Suprapubic skin (tissue), 4 donors: Measurements from ENCODE around the gene MYO1C. TPM values are rescaled to one million over a fixed set of nuclear protein-coding genes. Genes with fewer than 3 reads are reported as not detected.
A peak's percentile ranks its signal among the peaks of the same experiment; 100 is the strongest.

ENCODE experiments used
- DNase-seq, 2 donors: peaks; one replicate each; pipeline ENCODE4 v3.0.0-alpha.2; 2019; ENCODE audit warnings: low spot score in 2 of 2
- H3K27ac ChIP-seq: fragments of 200-600 bp; sonication (generic); one replicate; pipeline ENCODE4 v1.5.1; 2019
- H3K27me3 ChIP-seq: fragments of 200-600 bp; sonication (generic); one replicate; pipeline ENCODE4 v1.5.1; 2019
- H3K36me3 ChIP-seq: fragments of 200-600 bp; sonication (generic); one replicate; pipeline ENCODE4 v1.5.1; 2019
- H3K4me1 ChIP-seq: fragments of 200-600 bp; sonication (generic); one replicate; pipeline ENCODE4 v1.5.1; 2019
- H3K4me3 ChIP-seq: fragments of 200-600 bp; sonication (generic); one replicate; pipeline ENCODE4 v1.5.1; 2019; ENCODE audit warnings: mild to moderate bottlenecking
- H3K9me3 ChIP-seq: fragments of 200-600 bp; sonication (generic); one replicate; pipeline ENCODE4 v1.5.1; 2019
- EP300 ChIP-seq: sonication (generic); formaldehyde crosslinking; IDR thresholded peaks from one replicate; pipeline ENCODE4 v1.6.1; 2017; ENCODE audit warnings: antibody characterized with exemption
- POLR2A ChIP-seq, 2 donors: fragments of 450-650 bp; IDR thresholded peaks; one replicate each; pipeline ENCODE4 v1.6.1; 2017; ENCODE audit warnings: antibody characterized with exemption in 2 of 2, mild to moderate bottlenecking in 2 of 2, moderate library complexity in 2 of 2
- POLR2AphosphoS5 ChIP-seq, 3 donors: sonication (generic); formaldehyde crosslinking; IDR thresholded peaks; one replicate each; pipeline ENCODE4 v1.6.1; 2017; ENCODE audit warnings: antibody characterized with exemption in 3 of 3
- WGBS: methylation state at CpG from one replicate; pipeline ENCODE4 v1.1.5; 2018; 5-methylcytosine and 5-hydroxymethylcytosine counted together
- total RNA-seq, 4 donors: library from RNA; depleted of rRNA; stranded (reverse); fragments of >200 nt; gene quantifications; one replicate each; pipeline ENCODE4 v1.1.0, GENCODE V29; 2016
- TF ChIP-seq, protein P1 (sequence below), 2 donors: fragments of 200-600 bp in 1 of 2; fragments of 450-650 bp in 1 of 2; sonication (generic) in 1 of 2; IDR thresholded peaks; one replicate each; pipeline ENCODE4 v1.5.1; 2016 to 2019; ENCODE audit warnings: antibody characterized with exemption in 2 of 2, mild to moderate bottlenecking in 1 of 2, moderate library complexity in 1 of 2

The MYO1C gene
- total RNA-seq, 4 donors from 2014 or later = 74.9 to 116 (median 103) TPM

DNA sequence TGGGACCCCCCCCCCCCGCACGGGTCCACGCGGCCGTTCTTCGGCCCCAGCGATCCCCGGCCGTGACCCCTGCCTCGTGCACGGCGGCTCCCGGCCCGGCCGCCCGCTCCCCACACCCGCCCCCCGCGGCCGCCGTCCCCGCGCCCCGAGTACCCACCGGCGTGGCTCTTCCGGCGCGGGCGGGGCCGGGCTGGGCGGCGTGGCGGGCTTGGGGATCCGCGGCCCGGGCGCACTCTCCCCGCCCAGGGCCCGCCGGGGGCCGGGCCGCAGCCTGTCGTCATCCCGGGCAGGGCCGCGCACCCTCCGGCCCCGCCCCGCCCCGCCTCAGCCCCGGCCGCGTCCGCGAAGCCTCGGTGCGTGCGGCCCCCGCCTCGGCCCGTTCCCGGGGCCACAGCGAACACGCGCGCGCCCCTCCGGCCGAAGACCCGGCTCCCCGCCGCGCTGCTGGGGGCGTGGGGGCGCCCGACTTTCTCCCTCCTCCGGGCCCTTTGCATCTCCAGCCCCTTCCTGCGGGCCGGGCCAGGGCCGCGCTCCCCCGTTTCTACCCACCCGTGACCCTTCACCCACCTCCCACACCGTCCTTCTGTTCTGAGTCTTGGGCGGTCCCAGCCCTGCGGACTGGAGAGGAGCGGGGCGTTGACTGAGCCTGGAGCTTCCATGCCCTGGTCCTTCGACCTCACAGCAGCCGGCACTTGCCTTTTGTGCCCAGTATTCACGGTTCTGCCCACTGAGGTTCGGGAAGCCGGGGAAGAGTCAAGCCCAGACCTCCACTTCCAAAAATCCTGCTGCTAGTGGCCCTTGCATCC is 840 bp downstream of the MYO1C start:
- TF ChIP-seq, protein P1, sequence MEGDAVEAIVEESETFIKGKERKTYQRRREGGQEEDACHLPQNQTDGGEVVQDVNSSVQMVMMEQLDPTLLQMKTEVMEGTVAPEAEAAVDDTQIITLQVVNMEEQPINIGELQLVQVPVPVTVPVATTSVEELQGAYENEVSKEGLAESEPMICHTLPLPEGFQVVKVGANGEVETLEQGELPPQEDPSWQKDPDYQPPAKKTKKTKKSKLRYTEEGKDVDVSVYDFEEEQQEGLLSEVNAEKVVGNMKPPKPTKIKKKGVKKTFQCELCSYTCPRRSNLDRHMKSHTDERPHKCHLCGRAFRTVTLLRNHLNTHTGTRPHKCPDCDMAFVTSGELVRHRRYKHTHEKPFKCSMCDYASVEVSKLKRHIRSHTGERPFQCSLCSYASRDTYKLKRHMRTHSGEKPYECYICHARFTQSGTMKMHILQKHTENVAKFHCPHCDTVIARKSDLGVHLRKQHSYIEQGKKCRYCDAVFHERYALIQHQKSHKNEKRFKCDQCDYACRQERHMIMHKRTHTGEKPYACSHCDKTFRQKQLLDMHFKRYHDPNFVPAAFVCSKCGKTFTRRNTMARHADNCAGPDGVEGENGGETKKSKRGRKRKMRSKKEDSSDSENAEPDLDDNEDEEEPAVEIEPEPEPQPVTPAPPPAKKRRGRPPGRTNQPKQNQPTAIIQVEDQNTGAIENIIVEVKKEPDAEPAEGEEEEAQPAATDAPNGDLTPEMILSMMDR (IDR thresholded peaks at IDR 0.05) = no peak
- TF ChIP-seq POLR2AphosphoS5 (IDR thresholded peaks at IDR 0.05) = no peak
- TF ChIP-seq EP300 = no peak
- no peak for TF ChIP-seq POLR2A (IDR thresholded peaks at IDR 0.05)
- DNase-seq = peak in 1 of 2 donors; percentile 73
- H3K27ac ChIP-seq = peak overlapping the region; percentile 94
- 0% methylated on average over 22 of the region's 94 CpGs for WGBS
- peaks cover 59% of the 10 kb centered on the region for H3K4me1 ChIP-seq
- peak overlapping the region; percentile 86 for H3K4me3 ChIP-seq
- peaks cover 12% of the 10 kb centered on the region for H3K36me3 ChIP-seq
- H3K27me3 ChIP-seq = no peaks in the 10 kb centered on the region
- no peaks in the 10 kb centered on the region for H3K9me3 ChIP-seq

DNA sequence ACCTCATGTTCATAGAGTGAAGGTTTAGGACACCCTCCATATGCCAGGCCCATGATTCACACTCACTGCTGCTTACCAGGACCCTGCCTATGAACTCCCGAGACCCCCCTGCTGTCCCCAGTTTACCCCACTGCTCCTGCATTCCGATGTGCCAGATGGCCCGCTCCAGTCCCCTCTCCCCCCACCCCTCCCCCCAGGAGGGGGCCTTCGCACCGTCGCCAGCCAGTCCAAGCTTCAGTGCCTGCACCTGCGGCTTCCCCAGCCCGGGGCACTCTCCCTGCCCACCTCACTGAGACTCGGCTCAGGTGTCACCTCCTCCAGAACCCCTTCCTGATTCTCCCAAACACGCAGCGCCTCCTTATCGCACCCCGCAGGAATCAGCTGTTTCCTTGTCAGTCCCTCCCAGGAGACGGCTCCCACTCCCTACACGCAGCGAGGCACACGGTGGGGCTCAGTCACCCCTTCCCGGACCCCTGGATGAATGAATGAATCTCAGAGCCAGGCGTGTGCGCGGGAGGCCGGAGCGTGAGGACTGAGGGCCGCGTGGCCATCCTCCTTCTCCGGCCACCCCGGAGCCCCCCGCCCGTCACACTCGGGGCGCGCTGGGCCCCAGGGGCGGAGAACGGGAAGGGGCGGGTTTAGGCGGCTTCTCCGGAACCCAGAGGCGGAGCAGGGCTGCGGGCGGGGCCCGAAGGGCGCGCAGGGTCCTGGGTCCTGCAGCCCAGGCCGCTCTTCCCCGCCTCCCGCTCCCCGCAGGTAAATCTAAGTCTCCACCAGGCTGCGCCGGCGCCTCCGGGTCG is 1.6 kb downstream of the MYO1C start:
- WGBS = 3% methylated on average over 9 of the region's 52 CpGs
- TF ChIP-seq POLR2AphosphoS5 (IDR thresholded peaks at IDR 0.05) (peak in 1 of 3 donors; percentile 18), EP300 (no peak), POLR2A (IDR thresholded peaks at IDR 0.05) (peak in 1 of 2 donors; percentile 42)
- TF ChIP-seq, protein P1 (IDR thresholded peaks at IDR 0.05) = no peak
- no peaks in the 10 kb centered on the region for H3K9me3 ChIP-seq
- peak overlapping the region; percentile 86 for H3K4me3 ChIP-seq
- peak in 1 of 2 donors; percentile 86 for DNase-seq
- H3K36me3 ChIP-seq = peaks cover 4% of the 10 kb centered on the region
- peak overlapping the region; percentile 94 for H3K27ac ChIP-seq
- H3K4me1 ChIP-seq = peaks cover 67% of the 10 kb centered on the region
- no peaks in the 10 kb centered on the region for H3K27me3 ChIP-seq

DNA sequence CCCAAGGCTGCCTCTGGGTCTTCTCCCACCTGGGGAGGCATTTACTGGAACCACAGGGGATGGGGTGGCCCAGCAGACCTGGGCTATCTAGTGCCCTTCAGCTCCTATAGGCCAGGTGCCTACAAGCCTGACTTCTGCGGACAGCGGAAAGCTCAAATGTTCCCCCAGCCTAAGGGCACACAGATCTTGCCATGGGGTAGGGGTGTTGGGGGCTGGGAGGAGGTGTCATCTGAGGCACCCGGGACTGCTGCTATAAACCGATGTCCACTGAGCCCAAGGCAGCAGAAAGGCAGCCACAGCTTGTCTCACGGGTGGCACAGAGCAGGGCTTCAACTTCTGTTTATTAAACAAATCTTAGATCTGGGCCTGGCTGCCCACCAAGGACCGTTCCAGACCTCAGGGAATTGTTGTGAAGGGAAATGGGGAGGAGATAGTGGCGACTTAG is 3.6 kb downstream of the MYO1C start:
- WGBS = 70% methylated on average over 5 of the region's 7 CpGs
- Histone ChIP-seq H3K27me3 (no peaks in the 10 kb centered on the region), H3K27ac (peak overlapping the region; percentile 97), H3K9me3 (no peaks in the 10 kb centered on the region), H3K36me3 (no peaks in the 10 kb centered on the region), H3K4me1 (peaks cover 81% of the 10 kb centered on the region), H3K4me3 (peak overlapping the region; percentile 77)
- no peak for DNase-seq
- TF ChIP-seq POLR2A (IDR thresholded peaks at IDR 0.05) = no peak
- no peak for TF ChIP-seq EP300
- TF ChIP-seq, protein P1 (IDR thresholded peaks at IDR 0.05) = no peak
- no peak for TF ChIP-seq POLR2AphosphoS5 (IDR thresholded peaks at IDR 0.05)

DNA sequence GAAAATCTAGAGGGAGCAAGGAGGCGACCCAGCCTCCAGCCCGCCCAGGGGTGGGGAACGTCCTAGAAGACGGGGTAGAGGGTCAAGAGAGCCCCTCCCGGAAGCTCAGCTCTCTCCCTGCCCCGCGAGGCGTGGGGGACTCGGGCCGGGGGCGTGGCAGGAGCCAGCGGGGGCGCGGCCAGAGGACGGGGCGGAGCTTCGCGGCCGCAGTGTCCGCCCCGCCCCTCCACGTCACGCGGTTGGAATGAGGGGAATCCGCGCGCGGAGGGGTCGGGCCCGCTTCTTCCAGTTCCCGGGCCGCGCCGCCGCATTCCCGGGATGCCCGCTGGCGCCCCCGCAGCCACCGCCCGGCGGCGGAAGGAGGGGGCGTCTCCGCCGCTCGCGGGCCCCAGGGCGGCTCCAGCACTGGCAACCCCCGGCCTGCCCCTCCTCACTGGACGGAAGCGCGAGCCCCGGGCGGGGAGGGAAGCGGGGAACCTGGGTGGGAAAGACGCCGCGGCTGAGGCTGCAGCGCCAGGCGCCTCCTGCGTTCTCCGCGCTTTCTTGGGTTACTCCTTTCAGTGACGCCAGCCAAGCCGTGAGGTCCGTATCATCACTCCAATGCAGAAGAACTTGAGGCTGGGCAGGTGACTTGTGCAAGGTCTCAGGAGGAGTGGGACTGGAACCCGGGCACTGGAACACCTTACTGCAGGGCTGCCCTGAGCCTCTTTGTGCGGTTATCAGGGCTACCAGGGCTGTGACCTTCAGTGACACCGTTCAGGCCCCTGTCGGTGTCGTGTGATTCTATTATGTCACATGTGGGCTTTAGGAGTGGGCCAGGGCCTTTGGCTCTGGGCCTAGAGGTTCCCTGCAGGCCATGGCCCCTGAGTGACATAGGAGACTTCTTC is 4.3 kb downstream of the MYO1C start:
- no peaks in the 10 kb centered on the region for H3K9me3 ChIP-seq
- peak overlapping the region; percentile 97 for H3K27ac ChIP-seq
- no peaks in the 10 kb centered on the region for H3K27me3 ChIP-seq
- H3K4me3 ChIP-seq = peak overlapping the region; percentile 77
- peak; percentile 90 to 91 for DNase-seq
- peaks cover 77% of the 10 kb centered on the region for H3K4me1 ChIP-seq
- H3K36me3 ChIP-seq = peaks cover 6% of the 10 kb centered on the region
- TF ChIP-seq POLR2AphosphoS5 (IDR thresholded peaks at IDR 0.05) (peak in 1 of 3 donors; percentile 49), POLR2A (IDR thresholded peaks at IDR 0.05) (peak in 1 of 2 donors; percentile 30)
- TF ChIP-seq, protein P1 (IDR thresholded peaks at IDR 0.05) = no peak
- WGBS = 0% methylated on average over 20 of the region's 72 CpGs
